Endothelial cell of umbilical vein (primary cell): ENCODE data around the gene PTPRO.

Experiments used
- CTCF ChIP-seq, 2 donors: IDR thresholded peaks; 1 replicate in 1 of 2; 2 replicates in 1 of 2; pipeline ENCODE4 v1.5.1; 2011; ENCODE audit warnings: low read length in 2 of 2, mild to moderate bottlenecking in 2 of 2, moderate library complexity in 2 of 2, control low read depth in 1 of 2, inconsistent platforms in 1 of 2, low read depth in 1 of 2; ENCODE audit not compliant: insufficient read depth in 1 of 2; ENCODE audit errors: extremely low read depth in 1 of 2
- EZH2 ChIP-seq: IDR thresholded peaks from 2 replicates; pipeline ENCODE4 v1.6.1; 2012; ENCODE audit warnings: borderline replicate concordance, low read depth, mild to moderate bottlenecking, moderate library complexity, low read length, inconsistent platforms; ENCODE audit not compliant: severe bottlenecking
- FOS ChIP-seq: IDR thresholded peaks from 2 replicates; pipeline ENCODE4 v1.6.1; 2011; ENCODE audit warnings: mild to moderate bottlenecking, low read length, moderate library complexity, borderline replicate concordance; ENCODE audit not compliant: insufficient read depth
- POLR2A ChIP-seq: IDR thresholded peaks from 2 replicates; pipeline ENCODE4 v1.6.1; 2012; ENCODE audit warnings: low read depth, mild to moderate bottlenecking, control low read depth, low read length

GRCh38 chr12:15477761-15478160 lies 155.5 kb downstream of the PTPRO start:
- TF ChIP-seq FOS (no peak), CTCF (IDR thresholded peaks at IDR 0.05; ENCODE audit: extremely low read depth in 1 of 2, insufficient read depth in 1 of 2, low read depth in 1 of 2, low read length in 2 of 2) (no peak), POLR2A (no peak), EZH2 (no peak)
